ENCODE measurements around the gene TP53AIP1.

The TP53AIP1 gene

GRCh38 chr11:128904656-128905344 is 37.9 kb downstream of the TP53AIP1 start:
- no peak for DNase-seq

DNA sequence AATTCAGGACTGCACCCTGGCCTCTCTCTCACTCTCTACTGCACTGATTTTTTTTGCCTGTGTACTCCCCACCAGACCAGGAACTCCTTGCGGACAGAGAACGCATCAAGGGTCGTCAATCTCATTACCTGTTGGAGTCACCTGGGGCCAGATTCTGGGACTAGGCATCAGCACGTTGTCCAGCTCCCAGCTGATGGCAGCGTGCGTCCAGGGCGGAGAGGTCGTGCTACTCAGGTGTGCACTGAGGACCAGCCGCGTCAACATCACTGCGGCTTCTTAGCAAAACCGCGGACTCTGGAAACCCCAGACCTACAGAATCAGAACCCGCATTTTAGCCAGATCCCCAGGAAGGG is 38.4 kb downstream of the TP53AIP1 start:
- DNase-seq, result no peak

DNA sequence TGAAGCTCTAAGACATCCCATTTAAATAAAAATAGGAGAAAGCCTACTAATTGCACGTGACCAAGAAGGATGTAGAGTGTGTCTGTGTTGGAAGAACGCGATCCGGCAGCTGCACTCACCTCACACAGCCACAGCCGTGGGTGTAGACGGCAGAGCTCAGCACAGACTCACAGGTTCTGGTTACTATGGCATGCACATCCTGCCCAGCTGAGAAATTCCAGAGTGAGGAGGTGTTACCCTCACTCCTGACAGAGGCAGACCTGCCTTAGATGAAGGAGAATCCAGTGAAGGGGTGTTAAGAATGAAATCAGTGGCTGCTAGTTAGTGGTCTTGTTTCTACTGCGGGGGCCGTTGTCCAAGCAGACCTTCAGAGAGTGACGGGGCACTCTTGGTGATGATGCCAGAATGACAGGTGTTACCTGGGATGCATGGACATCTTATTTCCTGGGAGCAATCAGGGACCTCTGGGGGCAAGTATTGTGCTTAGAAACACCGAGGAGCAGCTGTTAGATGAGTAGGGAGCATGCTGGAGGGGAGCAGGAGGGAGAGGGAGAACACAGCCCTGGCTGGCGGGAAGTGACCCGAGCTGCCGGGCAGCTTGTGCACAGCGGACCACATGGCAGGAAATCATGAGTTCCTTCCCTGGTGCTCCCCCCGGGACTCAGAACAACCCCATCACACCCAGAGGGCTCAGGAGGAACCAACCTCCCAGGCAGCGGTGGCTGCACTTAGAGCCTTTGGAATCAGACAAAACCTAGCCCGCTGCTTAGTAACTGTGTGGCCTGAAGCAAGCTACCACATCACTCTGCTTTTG is 39.2 kb downstream of the TP53AIP1 start:
- DNase-seq, result no peak

GRCh38 chr11:128902515-128903066 is 40.1 kb downstream of the TP53AIP1 start:
- no peak for DNase-seq

DNA sequence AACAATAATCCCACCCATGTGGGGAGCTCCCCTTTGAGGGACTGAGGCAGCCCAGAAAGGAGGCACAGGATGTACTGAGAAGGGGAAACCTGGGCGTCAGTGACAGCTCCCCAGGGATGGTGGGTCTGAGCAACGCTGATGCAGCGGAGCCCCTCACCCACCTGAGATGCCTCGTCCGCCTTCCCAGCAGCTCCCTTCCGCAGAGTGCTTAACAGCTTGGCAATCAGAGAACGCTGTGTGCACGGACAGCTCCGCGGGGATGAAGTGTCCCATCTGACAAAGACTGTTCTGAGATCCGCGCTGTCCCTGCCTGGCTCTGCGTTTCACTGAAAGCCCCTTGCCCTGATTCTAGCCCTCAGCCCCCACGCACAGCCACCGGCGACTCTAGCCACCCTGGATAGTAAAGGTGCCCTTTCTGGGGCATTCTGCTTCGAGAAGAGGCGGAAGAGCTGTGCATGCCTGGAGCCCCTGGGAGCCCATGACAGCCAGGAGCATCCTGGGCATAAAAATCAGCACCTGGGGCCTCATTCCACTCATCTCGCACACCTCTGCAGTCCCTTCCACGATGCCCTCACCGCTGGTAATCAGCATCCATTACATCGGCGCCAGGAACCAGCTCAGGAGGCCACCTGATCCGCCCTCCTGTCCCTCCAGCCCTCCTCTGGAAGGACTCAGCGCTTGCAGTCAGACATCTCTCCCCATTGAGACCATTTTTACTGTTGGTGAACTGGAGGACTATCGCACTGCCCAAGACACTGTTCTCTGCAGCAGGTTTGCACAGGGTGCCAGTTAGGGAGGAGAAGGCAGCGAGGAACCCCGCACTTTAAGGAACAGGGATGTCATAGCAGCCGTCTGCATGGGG is 40.8 kb downstream of the TP53AIP1 start:
- DNase-seq, result no peak

DNA sequence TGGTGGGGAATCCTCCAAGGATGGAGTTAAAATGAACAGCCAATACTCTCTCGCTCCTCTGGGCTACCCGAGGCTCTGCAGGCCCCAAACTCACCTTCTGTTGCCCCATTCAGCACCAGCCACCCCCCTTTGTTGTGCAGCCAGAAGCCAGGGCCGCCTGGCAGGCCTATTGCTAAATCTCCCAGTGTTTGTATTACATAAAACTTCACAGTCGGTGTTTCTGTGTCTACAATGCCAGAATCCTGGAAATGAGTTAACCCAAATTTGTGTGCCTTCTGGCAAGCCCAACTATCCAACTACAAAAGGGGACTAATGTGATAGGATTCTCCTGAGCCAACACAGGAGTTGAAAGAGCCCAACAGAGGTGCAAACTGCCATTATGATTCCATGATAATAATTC is 42.2 kb downstream of the TP53AIP1 start:
- no peak for DNase-seq

- no peak for DNase-seq
These were observed 43.9 kb downstream of the TP53AIP1 start for GRCh38 chr11:128898580-128899344.

DNA sequence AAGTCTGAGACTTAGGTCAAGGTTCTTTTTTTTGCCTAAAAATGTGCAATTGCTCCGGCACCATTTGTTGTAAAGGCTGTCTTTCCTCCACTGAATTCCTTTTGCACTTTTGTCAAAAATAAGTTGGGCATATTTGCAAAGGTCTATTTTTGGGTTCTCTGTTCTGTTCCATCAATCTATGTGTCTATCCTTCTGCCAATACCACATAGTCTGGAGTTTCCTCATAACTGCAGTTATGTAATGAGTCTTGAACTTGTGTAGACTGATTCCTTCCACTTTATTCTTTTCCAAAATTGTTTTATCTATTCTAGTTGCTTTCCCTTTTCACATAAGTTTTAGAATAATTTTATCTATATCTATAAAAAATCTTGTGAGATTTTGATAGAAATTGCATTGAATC is 44.8 kb downstream of the TP53AIP1 start:
- no peak for DNase-seq

DNA sequence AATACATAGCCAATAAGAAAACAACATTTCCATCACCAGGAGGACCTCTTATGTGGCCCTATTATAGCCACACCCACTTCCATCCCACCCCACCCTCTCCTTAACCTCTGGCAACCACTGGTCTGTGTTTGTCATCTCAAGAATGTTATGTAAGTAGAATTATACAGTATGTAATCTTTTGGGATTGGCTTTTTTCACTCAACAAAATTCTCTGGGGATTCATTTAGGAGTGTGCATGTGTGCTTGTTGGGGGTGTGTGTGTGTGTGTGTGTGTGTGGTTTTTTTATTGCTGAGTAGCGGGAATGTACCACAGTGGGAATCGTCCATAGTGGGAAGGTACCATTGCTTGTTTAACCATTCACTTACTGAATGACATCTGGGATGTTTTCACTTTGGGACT is 46.3 kb downstream of the TP53AIP1 start:
- no peak for DNase-seq

DNA sequence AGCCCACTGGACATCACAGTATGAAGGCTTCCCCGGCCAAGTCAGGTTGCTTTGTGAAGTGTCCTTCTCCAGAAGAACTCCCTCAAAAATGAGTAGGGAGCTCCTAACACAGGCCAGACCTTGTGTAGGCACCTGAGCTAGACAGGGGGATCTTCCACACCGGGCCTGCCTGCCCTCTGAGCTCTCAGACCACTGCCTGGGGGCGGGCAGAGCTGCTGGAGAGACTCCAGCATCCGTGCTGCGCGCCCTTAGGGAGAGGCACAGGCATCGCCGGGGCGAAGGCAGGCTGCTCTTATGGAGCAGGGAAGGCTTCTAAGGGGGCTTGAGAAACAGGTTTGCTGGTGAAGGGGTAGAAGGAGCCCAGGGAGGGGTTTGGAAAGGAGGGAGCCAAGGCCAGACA is 47.1 kb downstream of the TP53AIP1 start:
- DNase-seq, result no peak

DNA sequence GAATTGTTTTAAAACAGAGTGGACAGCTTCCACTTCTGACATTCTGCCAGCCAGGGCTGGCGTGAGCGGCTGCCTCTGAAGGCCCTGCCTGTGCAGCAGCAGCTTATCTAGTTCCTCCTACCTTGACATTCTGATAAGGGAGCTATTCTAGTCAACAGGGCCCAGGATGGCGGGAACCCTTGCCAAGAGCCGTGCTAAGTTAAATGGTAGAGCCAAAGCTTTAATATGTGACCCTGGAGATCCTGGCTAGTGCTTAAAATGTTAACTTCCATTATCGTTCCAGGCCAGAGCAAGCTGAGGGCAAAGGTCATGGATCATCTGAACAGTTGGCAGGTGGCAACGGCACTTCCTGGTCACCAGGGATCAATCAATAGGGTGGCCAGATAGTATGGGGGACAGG is 48.0 kb downstream of the TP53AIP1 start:
- DNase-seq, result no peak

- no peak for DNase-seq
These were observed 48.4 kb downstream of the TP53AIP1 start for GRCh38 chr11:128894286-128894681.

GRCh38 chr11:128893578-128894285 is 48.9 kb downstream of the TP53AIP1 start:
- no peak for DNase-seq

DNA sequence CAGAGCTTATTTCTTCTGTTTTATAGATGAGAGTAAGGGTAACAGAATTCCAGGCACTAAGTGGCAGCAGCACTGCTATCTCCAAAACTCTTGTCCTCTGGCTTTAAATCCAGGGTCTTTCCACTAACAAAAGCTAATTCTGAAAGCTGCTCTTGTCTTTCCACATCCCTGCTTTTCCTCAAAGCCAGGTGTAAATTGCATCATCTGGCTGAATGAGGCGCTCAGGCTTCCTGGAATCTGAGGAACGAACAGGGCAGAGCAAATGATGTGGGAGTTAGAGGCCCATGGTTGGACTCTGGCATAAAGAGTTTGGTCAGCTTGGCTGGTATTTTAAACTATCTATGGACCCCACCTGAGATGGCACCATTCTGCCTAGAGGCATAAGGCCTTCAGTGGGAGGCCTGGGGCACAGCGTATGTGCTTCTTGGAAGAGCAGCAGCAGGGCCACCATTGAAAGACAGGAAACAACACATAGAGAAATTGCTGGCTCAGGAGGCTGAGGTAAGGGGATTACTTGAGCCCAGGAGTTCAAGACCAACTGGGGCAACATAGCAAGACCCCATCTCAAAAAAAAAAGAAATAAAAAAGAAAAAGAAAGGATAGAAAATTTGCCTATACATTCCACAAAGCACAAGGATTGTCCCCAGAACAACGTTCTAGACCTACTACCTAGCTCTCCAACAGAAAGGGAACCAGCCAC is 49.7 kb downstream of the TP53AIP1 start:
- no peak for DNase-seq

DNA sequence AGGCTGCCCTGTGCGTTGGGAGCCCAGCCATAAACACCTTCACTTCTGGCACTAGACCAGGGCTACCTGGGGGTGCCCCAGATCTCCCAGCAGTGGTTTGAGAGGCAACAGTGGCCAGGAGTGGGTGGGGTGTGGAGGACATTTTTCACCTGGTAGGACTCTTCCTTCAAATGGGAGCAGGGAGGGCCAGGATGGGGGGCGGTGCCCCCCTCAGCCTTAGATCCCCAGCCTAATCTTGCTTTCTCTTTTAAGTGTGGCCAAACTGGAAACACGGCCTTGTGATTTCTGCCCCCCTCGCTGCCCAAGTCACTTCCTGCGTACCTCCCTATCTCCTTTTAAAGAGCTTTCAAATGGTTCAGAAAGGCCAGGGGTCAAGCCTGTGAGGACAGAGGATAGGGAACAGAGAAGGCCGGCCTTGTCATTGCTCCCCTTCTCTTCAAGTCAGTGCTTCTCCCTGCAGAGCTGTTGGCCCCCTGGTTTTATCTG is 50.7 kb downstream of the TP53AIP1 start:
- no peak for DNase-seq

GRCh38 chr11:128890543-128891368 is 51.9 kb downstream of the TP53AIP1 start, which contains the start of gene KCNJ5:
TSS of gene KCNJ5 (plus strand) at chr11:128891356. CDS start at chr11:128911274, 19,918 bp downstream.
- DNase-seq, result no peak

DNA sequence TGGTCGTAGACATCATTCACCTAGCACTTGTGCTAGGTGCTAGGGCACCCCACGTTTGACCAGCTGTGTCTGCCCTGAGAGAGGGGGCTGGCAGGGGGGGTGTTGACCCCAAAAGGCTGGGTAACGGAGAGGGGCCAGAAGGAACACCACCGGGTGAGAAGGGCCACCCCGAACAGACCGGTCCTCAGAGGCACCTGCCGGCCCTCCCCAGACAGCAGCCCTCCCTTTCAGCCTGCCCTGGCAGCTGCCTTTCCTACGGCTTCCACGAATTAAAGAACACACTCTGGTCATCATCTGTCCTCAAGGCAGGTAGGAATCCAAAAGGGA is 52.5 kb downstream of the TP53AIP1 start:
- DNase-seq, result no peak

DNA sequence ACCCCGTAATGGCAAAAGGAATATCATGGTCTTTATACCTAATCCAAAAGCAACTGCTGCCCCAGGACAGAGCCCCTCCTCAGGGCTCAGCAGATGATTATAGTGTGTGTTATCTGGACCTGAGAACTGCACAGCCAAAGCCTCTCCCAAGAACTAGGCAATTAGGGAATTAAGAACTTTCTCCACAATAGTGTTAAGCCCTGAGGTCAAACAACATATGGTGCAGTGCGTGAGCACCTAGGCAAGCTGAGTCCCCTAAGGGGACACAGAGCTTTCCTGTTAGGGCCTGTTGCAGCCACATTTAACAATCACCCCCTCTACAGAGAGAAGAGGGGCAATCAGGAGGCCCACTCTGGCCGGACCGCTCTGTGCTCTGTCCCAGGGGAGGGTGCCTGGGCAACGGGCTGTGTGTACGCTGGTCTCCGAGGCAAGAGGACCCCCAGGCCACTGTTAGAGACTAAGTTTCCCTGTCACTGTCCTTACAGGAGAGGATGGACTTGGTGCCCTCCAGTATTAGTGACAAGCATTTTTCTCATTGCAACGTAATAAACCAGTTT is 52.9 kb downstream of the TP53AIP1 start:
- no peak for DNase-seq
